ENCODE data around the gene C19orf25.

GRCh38 chr19:1514986-1515721, 36.1 kb upstream of the C19orf25 start:
- TF ChIP-seq POLR2A (IDR thresholded peaks at IDR 0.05) (no peak), CTCF (IDR thresholded peaks at IDR 0.05) (no peak), POLR2AphosphoS5 (IDR thresholded peaks at IDR 0.05; ENCODE audit: insufficient read depth in 1 of 2, low read depth in 1 of 2) (no peak)
